H1 (cell line): Measurements from ENCODE around the gene SMIM20. TPM values are rescaled to one million over a fixed set of nuclear protein-coding genes. Genes with fewer than 3 reads are reported as not detected.

Experiments used
- PHF8 ChIP-seq: fragments of 200-600 bp; sonication (generic); conservative IDR thresholded peaks from 2 replicates; pipeline ENCODE4 v1.7.1; 2012; ENCODE audit warnings: low read depth, mild to moderate bottlenecking, inconsistent platforms, low read length, moderate library complexity
- TAF1 ChIP-seq: IDR thresholded peaks from 2 replicates; pipeline ENCODE4 v1.6.1; 2011; ENCODE audit warnings: mild to moderate bottlenecking, low read depth, low read length
- polyA plus RNA-seq, 7 experiments: library from polyadenylated mRNA; depleted of rRNA in 3 of 7; stranded (reverse) in 5 of 7; unstranded in 2 of 7; fragments of >200 nt in 5 of 7; fragments of 200-250 nt in 2 of 7; gene quantifications; 1 replicate in 5 of 7; 2 replicates in 1 of 7; 4 replicates in 1 of 7; pipeline versions ENCODE4 v1.2.1 to v1.2.3, GENCODE V29; 2011 to 2013; ENCODE audit warnings: missing spikeins in 2 of 7, mixed read lengths in 2 of 7
- total RNA-seq: library from RNA; stranded (reverse); fragmentation: NEBNext Ultra II Directional; extraction: Animal tissue kit (Norgen Biotek cat#: 25700); gene quantifications from 2 replicates; pipeline ENCODE4 v1.2.1, GENCODE V29; 2021

Gene SMIM20
- total and polyA plus RNA-seq, 2 of the 8 experiments (the other 6 are each of a cell fraction or from before 2014, with no cell fraction given): 21.9 to 36.9 TPM

- TF ChIP-seq TAF1 (peak; percentile 77; the same call in 1 of the 2 replicates), PHF8 (peak; percentile 82)
Observed at GRCh38 chr4:25913851-25914669, at the start of gene SMIM20 (continued).
